ENCODE results near the gene EFCAB11. TPM values are rescaled to one million over a fixed set of nuclear protein-coding genes. Genes with fewer than 3 reads are reported as not detected.

The EFCAB11 gene
- total and polyA plus RNA-seq, 8 donors: 1.3 to 5.8 (median 2.6) TPM

DNA sequence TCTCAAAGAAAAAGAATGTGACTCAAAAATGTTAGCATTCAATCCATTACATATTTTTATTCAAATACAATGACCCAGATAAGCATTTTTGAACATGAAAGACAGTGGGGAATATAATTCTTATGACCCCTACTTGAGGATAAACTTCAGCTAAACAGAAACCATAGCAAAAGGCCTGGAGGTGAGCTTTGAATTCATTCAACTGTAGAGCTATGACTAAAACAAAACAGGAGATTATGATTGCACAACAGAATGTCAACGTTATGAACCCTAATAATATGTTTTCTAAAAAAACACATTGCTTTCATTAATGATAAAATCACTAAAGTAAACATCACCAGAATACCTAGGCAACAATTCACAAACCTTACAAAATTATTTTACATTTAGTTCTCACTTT lies 27.8 kb downstream of the EFCAB11 start:
- Histone ChIP-seq H3K4me1 (no peaks in the 10 kb centered on the region), H3K4me3 (no peak overlapping the region), H3K27me3 (no peaks in the 10 kb centered on the region), H3K36me3 (no peaks in the 10 kb centered on the region), H3K27ac (no peak overlapping the region), H3K9me3 (no peaks in the 10 kb centered on the region)
- DNase-seq: no peak
- 5 to 15% methylated on average over 1 of the region's 1 CpG for WGBS, 2 donors
- TF ChIP-seq, protein P1, sequence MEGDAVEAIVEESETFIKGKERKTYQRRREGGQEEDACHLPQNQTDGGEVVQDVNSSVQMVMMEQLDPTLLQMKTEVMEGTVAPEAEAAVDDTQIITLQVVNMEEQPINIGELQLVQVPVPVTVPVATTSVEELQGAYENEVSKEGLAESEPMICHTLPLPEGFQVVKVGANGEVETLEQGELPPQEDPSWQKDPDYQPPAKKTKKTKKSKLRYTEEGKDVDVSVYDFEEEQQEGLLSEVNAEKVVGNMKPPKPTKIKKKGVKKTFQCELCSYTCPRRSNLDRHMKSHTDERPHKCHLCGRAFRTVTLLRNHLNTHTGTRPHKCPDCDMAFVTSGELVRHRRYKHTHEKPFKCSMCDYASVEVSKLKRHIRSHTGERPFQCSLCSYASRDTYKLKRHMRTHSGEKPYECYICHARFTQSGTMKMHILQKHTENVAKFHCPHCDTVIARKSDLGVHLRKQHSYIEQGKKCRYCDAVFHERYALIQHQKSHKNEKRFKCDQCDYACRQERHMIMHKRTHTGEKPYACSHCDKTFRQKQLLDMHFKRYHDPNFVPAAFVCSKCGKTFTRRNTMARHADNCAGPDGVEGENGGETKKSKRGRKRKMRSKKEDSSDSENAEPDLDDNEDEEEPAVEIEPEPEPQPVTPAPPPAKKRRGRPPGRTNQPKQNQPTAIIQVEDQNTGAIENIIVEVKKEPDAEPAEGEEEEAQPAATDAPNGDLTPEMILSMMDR (IDR thresholded peaks at IDR 0.05): no peak
- intact Hi-C loops (cut with DNase I): no loop called here
- FAIRE-seq: no peak
- no peak for ATAC-seq

DNA sequence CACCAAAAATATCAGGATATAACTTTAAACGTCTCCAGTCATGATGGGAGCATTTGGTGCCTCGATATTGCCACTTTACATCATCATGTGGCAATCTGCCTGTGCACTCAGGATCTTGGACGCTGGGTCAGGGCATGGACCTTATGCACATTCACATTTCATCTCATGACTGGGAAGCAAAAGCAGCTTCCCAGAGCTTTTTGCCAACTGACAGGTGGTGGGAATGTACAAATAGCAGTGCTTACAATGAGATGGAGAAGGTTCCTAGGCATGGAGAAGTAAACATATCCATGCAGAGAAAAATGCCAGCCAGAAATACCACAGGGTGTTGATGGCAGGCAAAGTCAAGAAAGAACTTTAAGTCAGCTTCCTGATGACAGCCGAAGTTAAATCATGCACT lies 30.3 kb downstream of the EFCAB11 start:
- TF ChIP-seq, protein P1 (IDR thresholded peaks at IDR 0.05): no peak
- intact Hi-C loops (cut with DNase I): no loop called here
- 32 to 39% methylated on average over 4 of the region's 4 CpGs for WGBS, 2 donors

DNA sequence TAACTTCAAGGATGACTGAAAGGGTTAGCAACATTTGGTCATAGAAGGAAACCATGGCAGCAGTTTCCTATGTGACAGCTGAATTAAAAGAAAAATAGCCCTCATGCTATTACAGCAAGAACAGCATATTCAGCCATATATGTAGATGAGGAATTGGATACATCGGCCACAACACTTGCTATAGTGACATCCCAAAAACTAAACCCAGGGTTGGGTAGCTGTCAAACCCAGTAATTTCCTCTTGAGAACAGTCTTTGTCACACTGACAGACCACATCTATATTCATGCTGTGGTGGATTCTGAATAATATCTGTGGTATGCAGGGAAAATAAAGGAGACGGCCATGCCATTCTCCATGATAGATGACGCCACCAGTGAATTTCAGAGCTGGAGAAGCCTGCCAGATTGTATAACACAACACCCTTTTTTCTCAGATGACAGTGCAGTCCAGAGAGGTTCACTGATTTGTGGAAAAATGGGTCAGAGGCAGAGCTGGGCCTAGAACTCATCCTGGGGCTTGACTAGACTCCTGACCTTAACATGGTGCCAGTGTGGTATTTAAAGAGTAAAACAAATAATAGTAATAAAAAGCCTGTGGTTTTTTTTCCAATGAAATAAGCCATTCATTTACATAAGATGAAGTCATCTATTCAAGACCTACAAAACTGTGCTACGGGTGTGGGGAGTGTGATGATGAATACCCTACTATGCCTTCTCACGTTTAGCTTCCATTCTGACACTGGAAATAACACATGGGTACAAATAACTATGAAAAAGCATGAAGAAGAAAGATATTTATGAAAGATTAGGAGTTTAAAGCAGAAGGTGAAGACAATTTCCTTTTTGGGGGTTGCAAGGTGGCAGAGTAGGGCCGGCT lies 32.3 kb downstream of the EFCAB11 start:
- TF ChIP-seq, protein P1 (IDR thresholded peaks at IDR 0.05): no peak
- no peaks in the 10 kb centered on the region for H3K4me1 ChIP-seq
- no peak overlapping the region for H3K27ac ChIP-seq
- no peak for ATAC-seq
- no peak for FAIRE-seq
- intact Hi-C loops (cut with DNase I): no loop called here
- H3K4me3 ChIP-seq: no peak overlapping the region
- no peaks in the 10 kb centered on the region for H3K9me3 ChIP-seq
- H3K36me3 ChIP-seq: no peaks in the 10 kb centered on the region
- H3K27me3 ChIP-seq: no peaks in the 10 kb centered on the region
- no peak for DNase-seq
- WGBS, 2 donors: 91 to 94% methylated on average over 6 of the region's 6 CpGs

More for the DNA sequence above, 30.3 kb downstream of the EFCAB11 start:
- FAIRE-seq (no peak), ATAC-seq (no peak), DNase-seq (no peak)
- Histone ChIP-seq H3K9me3 (no peaks in the 10 kb centered on the region), H3K4me3 (no peak overlapping the region), H3K36me3 (no peaks in the 10 kb centered on the region), H3K4me1 (no peaks in the 10 kb centered on the region), H3K27me3 (no peaks in the 10 kb centered on the region), H3K27ac (no peak overlapping the region)

DNA sequence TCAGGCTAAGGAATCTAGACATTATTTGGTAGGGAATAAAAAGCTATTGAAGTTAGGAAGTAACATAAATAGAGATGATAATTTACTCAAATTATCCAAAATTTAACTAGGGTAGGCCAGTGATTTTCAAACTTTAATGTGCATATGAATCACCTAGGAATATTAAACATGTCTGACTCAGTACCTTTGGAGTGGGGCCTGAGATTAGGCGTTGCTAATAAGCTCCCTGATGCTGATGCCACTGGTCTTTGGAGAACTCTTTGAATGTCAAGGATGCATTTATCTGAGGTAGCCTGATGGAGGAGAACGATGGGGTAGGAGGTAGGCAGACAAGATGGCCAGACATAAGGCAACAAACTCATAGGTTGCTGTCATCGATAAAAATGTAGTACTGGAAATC lies 33.2 kb downstream of the EFCAB11 start:
- ATAC-seq: no peak
- intact Hi-C loops (cut with DNase I): no loop called here
- TF ChIP-seq, protein P1 (IDR thresholded peaks at IDR 0.05): no peak
- H3K27me3 ChIP-seq: no peaks in the 10 kb centered on the region
- DNase-seq: no peak
- no peak overlapping the region for H3K4me3 ChIP-seq
- H3K9me3 ChIP-seq: no peaks in the 10 kb centered on the region
- no peaks in the 10 kb centered on the region for H3K36me3 ChIP-seq
- H3K4me1 ChIP-seq: no peaks in the 10 kb centered on the region
- WGBS, 2 donors: 85 to 92% methylated on average over 3 of the region's 3 CpGs
- H3K27ac ChIP-seq: no peak overlapping the region
- FAIRE-seq: no peak

DNA sequence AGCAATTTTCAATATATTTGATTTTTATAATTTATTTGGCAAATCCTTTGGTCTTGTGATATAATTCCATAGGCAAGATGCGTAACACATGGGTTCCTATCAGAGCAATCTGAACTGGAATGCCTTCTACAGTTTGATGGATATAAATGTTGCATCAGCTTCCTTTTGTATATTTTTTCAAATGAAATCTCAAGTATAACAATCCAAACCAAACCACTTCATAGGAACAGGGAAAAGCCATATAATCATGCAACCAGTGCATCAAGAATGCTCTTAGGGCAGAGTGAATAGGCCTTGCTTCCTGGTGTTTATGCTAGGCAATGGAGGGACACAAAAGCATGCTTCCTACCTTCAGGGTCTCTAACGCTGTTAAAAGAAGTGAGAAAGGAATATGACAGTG lies 34.5 kb downstream of the EFCAB11 start:
- WGBS, 2 donors: 78 to 92% methylated on average over 2 of the region's 2 CpGs

More for the DNA sequence above, 34.5 kb downstream of the EFCAB11 start:
- Histone ChIP-seq H3K4me3 (no peak overlapping the region), H3K36me3 (no peaks in the 10 kb centered on the region), H3K4me1 (no peaks in the 10 kb centered on the region), H3K9me3 (no peaks in the 10 kb centered on the region), H3K27ac (no peak overlapping the region), H3K27me3 (no peaks in the 10 kb centered on the region)
- FAIRE-seq: no peak
- intact Hi-C loops (cut with DNase I): no loop called here
- no peak for ATAC-seq
- TF ChIP-seq, protein P1 (IDR thresholded peaks at IDR 0.05): no peak
- no peak for DNase-seq

All from pancreas (tissue), 10 donors.